OCI-LY1 (cell line): ENCODE data around the gene CCDC87.

Experiments
- EZH2 ChIP-seq: fragments of 200-600 bp; sonication (generic), shearing (Covaris generic); IDR thresholded peaks from 2 replicates; pipeline ENCODE4 v1.8.0; 2017; ENCODE audit warnings: borderline replicate concordance, mixed run types, mild to moderate bottlenecking, antibody characterized with exemption, low read length, moderate library complexity, mixed read lengths
- TF ChIP-seq, protein P1 (sequence below): fragments of 200-600 bp; sonication (generic), shearing (Covaris generic); IDR thresholded peaks from 2 replicates; pipeline ENCODE4 v1.5.1; 2017; ENCODE audit warnings: mild to moderate bottlenecking, antibody characterized with exemption, low read length, moderate library complexity, mixed read lengths

GRCh38 chr11:66607126-66607834 lies 14.4 kb upstream of the CCDC87 start:
- TF ChIP-seq, protein P1, sequence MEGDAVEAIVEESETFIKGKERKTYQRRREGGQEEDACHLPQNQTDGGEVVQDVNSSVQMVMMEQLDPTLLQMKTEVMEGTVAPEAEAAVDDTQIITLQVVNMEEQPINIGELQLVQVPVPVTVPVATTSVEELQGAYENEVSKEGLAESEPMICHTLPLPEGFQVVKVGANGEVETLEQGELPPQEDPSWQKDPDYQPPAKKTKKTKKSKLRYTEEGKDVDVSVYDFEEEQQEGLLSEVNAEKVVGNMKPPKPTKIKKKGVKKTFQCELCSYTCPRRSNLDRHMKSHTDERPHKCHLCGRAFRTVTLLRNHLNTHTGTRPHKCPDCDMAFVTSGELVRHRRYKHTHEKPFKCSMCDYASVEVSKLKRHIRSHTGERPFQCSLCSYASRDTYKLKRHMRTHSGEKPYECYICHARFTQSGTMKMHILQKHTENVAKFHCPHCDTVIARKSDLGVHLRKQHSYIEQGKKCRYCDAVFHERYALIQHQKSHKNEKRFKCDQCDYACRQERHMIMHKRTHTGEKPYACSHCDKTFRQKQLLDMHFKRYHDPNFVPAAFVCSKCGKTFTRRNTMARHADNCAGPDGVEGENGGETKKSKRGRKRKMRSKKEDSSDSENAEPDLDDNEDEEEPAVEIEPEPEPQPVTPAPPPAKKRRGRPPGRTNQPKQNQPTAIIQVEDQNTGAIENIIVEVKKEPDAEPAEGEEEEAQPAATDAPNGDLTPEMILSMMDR, result no peak
- no peak for TF ChIP-seq EZH2
